ENCODE data around the gene NUAK2.
"Not testable (repeated sequence)": the region's sequence is repeated elsewhere in the genome, so short reads cannot be mapped to it uniquely, and the experiment has no call there.

The NUAK2 gene
- 39.2 reads per million, percentile 63 among the genes with 10 or more reads in this experiment for total RNA-seq

- DNase-seq = peak; percentile 77
Observed at GRCh38 chr1:205321162-205321958, at the start of gene NUAK2. NUAK2 (minus strand) TSS chr1:205321745; CDS start chr1:205321628, 117 bp downstream.

- DNase-seq = no peak
Observed at GRCh38 chr1:205370780-205371179, 49.2 kb upstream of the NUAK2 start.

- DNase-seq = no peak
Observed at GRCh38 chr1:205369701-205370123, 48.2 kb upstream of the NUAK2 start.

GRCh38 chr1:205368478-205368877 lies 46.9 kb upstream of the NUAK2 start:
- no peak for DNase-seq

- DNase-seq = no peak
Observed at GRCh38 chr1:205365945-205366463, 44.5 kb upstream of the NUAK2 start.

- DNase-seq = not testable (repeated sequence)
Observed at GRCh38 chr1:205365086-205365485, 43.5 kb upstream of the NUAK2 start.

- DNase-seq = no peak
Observed at GRCh38 chr1:205360891-205361290, 39.3 kb upstream of the NUAK2 start.

GRCh38 chr1:205359771-205360565 lies 38.4 kb upstream of the NUAK2 start:
- no peak for DNase-seq

- no peak for DNase-seq
Observed at GRCh38 chr1:205358579-205358978, 37.0 kb upstream of the NUAK2 start.

GRCh38 chr1:205357567-205357966 lies 36.0 kb upstream of the NUAK2 start:
- no peak for DNase-seq

- DNase-seq = no peak
Observed at GRCh38 chr1:205356440-205357139, 35.0 kb upstream of the NUAK2 start, which contains the start of gene KLHDC8A. KLHDC8A (minus strand) TSS chr1:205356922; CDS start chr1:205343604, 13,318 bp downstream.

GRCh38 chr1:205355075-205355453 lies 33.5 kb upstream of the NUAK2 start:
- DNase-seq = no peak

- peak; percentile 65 for DNase-seq
Observed at GRCh38 chr1:205354259-205355074, 32.9 kb upstream of the NUAK2 start.

- no peak for DNase-seq
Observed at GRCh38 chr1:205353612-205354011, 32.1 kb upstream of the NUAK2 start.

- no peak for DNase-seq
Observed at GRCh38 chr1:205353191-205353590, 31.6 kb upstream of the NUAK2 start.

GRCh38 chr1:205351984-205352713 lies 30.6 kb upstream of the NUAK2 start:
- no peak for DNase-seq

- no peak for DNase-seq
Observed at GRCh38 chr1:205350691-205351141, 29.2 kb upstream of the NUAK2 start.

GRCh38 chr1:205350124-205350523 lies 28.6 kb upstream of the NUAK2 start:
- no peak for DNase-seq

GRCh38 chr1:205348554-205349487 lies 27.3 kb upstream of the NUAK2 start:
- DNase-seq = no peak

Data from effector CD4-positive, alpha-beta T cell (primary cell).